Astrocyte (in vitro differentiated cells and primary cell): ENCODE results near the gene SLFN5. TPM values are rescaled to one million over a fixed set of nuclear protein-coding genes. Genes with fewer than 3 reads are reported as not detected.

Experiments used
- DNase-seq: peaks from one replicate; pipeline ENCODE4 v3.0.0-alpha.2; 2010; ENCODE audit warnings: low read depth
- FAIRE-seq: peaks from 2 replicates; lab custom pipeline; 2011; peaks lifted over from hg19 to GRCh38; lab: Jason Lieb, UNC
- H2AFZ ChIP-seq: 2 replicates; pipeline ENCODE4 v1.6.0; 2012; ENCODE audit warnings: low read depth, low read length, inconsistent platforms
- H3K27ac ChIP-seq: 2 replicates; pipeline ENCODE4 v1.5.1; 2011; ENCODE audit warnings: low read depth, low read length, inconsistent platforms
- H3K27me3 ChIP-seq: 2 replicates; pipeline ENCODE4 v1.6.0; 2011; ENCODE audit warnings: low read length, inconsistent platforms; ENCODE audit not compliant: insufficient read depth
- H3K36me3 ChIP-seq: 2 replicates; pipeline ENCODE4 v1.5.1; 2011; ENCODE audit warnings: low read length, inconsistent platforms; ENCODE audit not compliant: insufficient read depth
- H3K4me1 ChIP-seq: 2 replicates; pipeline ENCODE4 v1.5.1; 2011; ENCODE audit warnings: low read length, inconsistent platforms; ENCODE audit not compliant: insufficient read depth
- H3K4me2 ChIP-seq: 2 replicates; pipeline ENCODE4 v1.6.0; 2012; ENCODE audit warnings: low read length, inconsistent platforms
- H3K4me3 ChIP-seq: 2 replicates; pipeline ENCODE4 v1.5.1; 2011; ENCODE audit warnings: low read depth, mild to moderate bottlenecking, low read length, inconsistent platforms; ENCODE audit not compliant: insufficient read depth
- H3K79me2 ChIP-seq: 2 replicates; pipeline ENCODE4 v1.6.0; 2012; ENCODE audit warnings: mild to moderate bottlenecking, low read length, inconsistent platforms; ENCODE audit not compliant: insufficient read depth
- H3K9ac ChIP-seq: 2 replicates; pipeline ENCODE4 v1.6.0; 2012; ENCODE audit warnings: mild to moderate bottlenecking, low read length, inconsistent platforms
- H3K9me3 ChIP-seq: 2 replicates; pipeline ENCODE4 v1.5.1; 2012; ENCODE audit warnings: low read depth, mild to moderate bottlenecking, low read length, inconsistent platforms; ENCODE audit not compliant: insufficient read depth
- H4K20me1 ChIP-seq: 2 replicates; pipeline ENCODE4 v1.6.0; 2012; ENCODE audit warnings: low read length, inconsistent platforms; ENCODE audit not compliant: insufficient read depth
- H3K27ac Mint-ChIP-seq: one replicate; pipeline ENCODE4 v1.8.0; 2021; ENCODE audit warnings: mild to moderate bottlenecking, mixed read lengths; ENCODE audit not compliant: unreplicated experiment
- H3K27me3 Mint-ChIP-seq: one replicate; pipeline ENCODE4 v1.8.0; 2021; ENCODE audit warnings: low read depth, mixed read lengths; ENCODE audit not compliant: unreplicated experiment
- H3K36me3 Mint-ChIP-seq: one replicate; pipeline ENCODE4 v1.8.0; 2021; ENCODE audit warnings: low read depth, mixed read lengths; ENCODE audit not compliant: unreplicated experiment
- H3K4me1 Mint-ChIP-seq: one replicate; pipeline ENCODE4 v1.8.0; 2021; ENCODE audit warnings: low read depth, mixed read lengths; ENCODE audit not compliant: unreplicated experiment
- H3K4me3 Mint-ChIP-seq: one replicate; pipeline ENCODE4 v1.8.0; 2021; ENCODE audit warnings: mild to moderate bottlenecking, moderate library complexity, mixed read lengths; ENCODE audit not compliant: unreplicated experiment
- H3K9me3 Mint-ChIP-seq: one replicate; pipeline ENCODE4 v1.8.0; 2021; ENCODE audit warnings: mild to moderate bottlenecking, mixed read lengths; ENCODE audit not compliant: unreplicated experiment
- CTCF ChIP-seq: IDR thresholded peaks from 2 replicates; pipeline ENCODE4 v1.5.1; 2011; ENCODE audit warnings: low read depth, mild to moderate bottlenecking, inconsistent platforms, low read length, moderate library complexity; ENCODE audit not compliant: insufficient read depth
- EZH2 ChIP-seq: IDR thresholded peaks from 2 replicates; pipeline ENCODE4 v1.6.1; 2012; ENCODE audit warnings: mild to moderate bottlenecking, low read length, inconsistent platforms; ENCODE audit not compliant: insufficient read depth
- total RNA-seq: library from RNA; stranded (reverse); gene quantifications from 2 replicates; pipeline ENCODE4 v1.2.1, GENCODE V29; 2021

Gene SLFN5
- total RNA-seq, 1 donor from 2014 or later, result 108 TPM

DNA sequence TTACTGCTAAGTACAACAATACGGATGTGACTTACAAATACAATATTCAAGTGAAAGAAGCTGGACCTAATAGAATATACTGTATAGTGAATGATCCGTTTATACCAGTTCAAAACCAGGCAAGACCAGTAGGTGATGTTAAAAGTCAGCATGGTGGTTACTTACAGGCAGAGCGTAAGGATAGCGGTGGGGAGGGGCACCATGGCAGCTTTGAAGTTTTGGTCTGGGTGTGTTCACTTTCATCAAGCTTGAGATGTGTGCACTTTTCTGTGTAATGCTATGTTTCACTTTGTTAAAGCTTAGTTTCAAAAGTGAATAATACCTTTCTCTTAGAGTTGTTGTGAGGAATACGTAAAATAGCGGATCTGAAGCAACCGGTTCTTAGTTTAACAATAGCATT lies 32.1 kb upstream of the SLFN5 start:
- no peak overlapping the region for H3K27ac ChIP-seq
- H3K4me3 ChIP-seq, result no peak overlapping the region
- H2AFZ ChIP-seq, result no peak overlapping the region
- Mint-ChIP-seq H3K4me3 (no peak overlapping the region), H3K4me1 (no peaks in the 10 kb centered on the region), H3K9me3 (peaks cover 5% of the 10 kb centered on the region), H3K36me3 (no peaks in the 10 kb centered on the region), H3K27ac (no peak overlapping the region), H3K27me3 (peaks cover 20% of the 10 kb centered on the region)
- H3K4me1 ChIP-seq, result no peaks in the 10 kb centered on the region
- H3K36me3 ChIP-seq, result no peaks in the 10 kb centered on the region
- H4K20me1 ChIP-seq, result no peaks in the 10 kb centered on the region
- H3K27me3 ChIP-seq, result no peaks in the 10 kb centered on the region
- H3K79me2 ChIP-seq, result no peaks in the 10 kb centered on the region
- DNase-seq, result no peak
- no peak for TF ChIP-seq EZH2
- no peak for TF ChIP-seq CTCF
- no peak overlapping the region for H3K9ac ChIP-seq
- no peak for FAIRE-seq
- H3K9me3 ChIP-seq, result no peaks in the 10 kb centered on the region
- H3K4me2 ChIP-seq, result no peak overlapping the region

DNA sequence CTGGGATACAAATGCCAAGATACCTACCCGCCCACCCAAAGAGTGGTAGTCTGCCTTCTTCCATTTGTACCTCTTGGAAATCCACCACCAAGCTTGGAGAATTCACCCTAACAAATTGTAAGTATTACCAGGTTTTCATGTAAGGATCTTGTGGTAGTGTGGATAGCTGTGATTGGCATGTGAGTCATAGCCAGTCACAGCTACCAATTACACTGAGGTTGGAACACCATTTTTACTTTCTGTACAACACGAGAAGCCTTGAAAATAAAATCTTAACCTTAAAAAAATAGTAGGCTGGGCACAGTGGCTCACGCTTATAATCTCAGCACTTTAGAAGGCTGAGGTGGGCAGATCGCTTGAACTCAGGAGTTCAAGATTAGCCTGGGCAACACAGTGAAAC lies 30.2 kb upstream of the SLFN5 start:
- H3K4me1 Mint-ChIP-seq, result no peaks in the 10 kb centered on the region
- peaks cover 16% of the 10 kb centered on the region for H3K27me3 Mint-ChIP-seq
- no peaks in the 10 kb centered on the region for H3K9me3 ChIP-seq
- no peak overlapping the region for H3K9ac ChIP-seq
- no peaks in the 10 kb centered on the region for H3K27me3 ChIP-seq
- no peak for FAIRE-seq
- H3K79me2 ChIP-seq, result no peaks in the 10 kb centered on the region
- H3K36me3 Mint-ChIP-seq, result no peaks in the 10 kb centered on the region
- peaks cover 5% of the 10 kb centered on the region for H3K9me3 Mint-ChIP-seq
- no peaks in the 10 kb centered on the region for H3K36me3 ChIP-seq
- DNase-seq, result no peak
- no peaks in the 10 kb centered on the region for H4K20me1 ChIP-seq
- H3K27ac Mint-ChIP-seq, result no peak overlapping the region
- H3K4me3 ChIP-seq, result no peak overlapping the region
- H2AFZ ChIP-seq, result no peak overlapping the region
- TF ChIP-seq EZH2 (no peak), CTCF (no peak)
- no peak overlapping the region for H3K4me2 ChIP-seq
- no peak overlapping the region for H3K4me3 Mint-ChIP-seq
- no peak overlapping the region for H3K27ac ChIP-seq
- no peaks in the 10 kb centered on the region for H3K4me1 ChIP-seq

- Histone ChIP-seq H3K4me1 (no peaks in the 10 kb centered on the region), H3K9ac (no peak overlapping the region), H3K27me3 (no peaks in the 10 kb centered on the region), H4K20me1 (no peaks in the 10 kb centered on the region), H3K36me3 (no peaks in the 10 kb centered on the region), H3K27ac (no peak overlapping the region), H3K4me2 (no peak overlapping the region), H2AFZ (no peak overlapping the region), H3K9me3 (no peaks in the 10 kb centered on the region), H3K4me3 (no peak overlapping the region), H3K79me2 (no peaks in the 10 kb centered on the region)
- TF ChIP-seq EZH2 (no peak), CTCF (no peak)
- H3K27ac Mint-ChIP-seq, result no peak overlapping the region
- H3K4me3 Mint-ChIP-seq, result no peak overlapping the region
- H3K27me3 Mint-ChIP-seq, result peaks cover 16% of the 10 kb centered on the region
- peaks cover 5% of the 10 kb centered on the region for H3K9me3 Mint-ChIP-seq
- FAIRE-seq (no peak), DNase-seq (no peak)
- no peaks in the 10 kb centered on the region for H3K36me3 Mint-ChIP-seq
- no peaks in the 10 kb centered on the region for H3K4me1 Mint-ChIP-seq
These were observed 29.4 kb upstream of the SLFN5 start for GRCh38 chr17:35213412-35213940.
